T-helper 9 cell (primary cell): Measurements from ENCODE around the gene SYCP2.
"Not testable (repeated sequence)": the region's sequence is repeated elsewhere in the genome, so short reads cannot be mapped to it uniquely, and the experiment has no call there.

ENCODE experiments used
- DNase-seq: peaks from one replicate; pipeline ENCODE4 v3.0.0-alpha.2; 2020
- total RNA-seq, 2 donors: gene quantifications; one replicate each; lab custom pipeline; 2026; lab: John Stamatoyannopoulos, UW

Gene SYCP2
- total RNA-seq, result 11.6 reads per million in 2 donors

- DNase-seq, result peak; percentile 48
Observed at GRCh38 chr20:59933296-59933848, at the start of gene SYCP2. Gene SYCP2 (minus strand): TSS chr20:59933637. CDS start chr20:59922413, 11,224 bp downstream.

GRCh38 chr20:59983076-59983475 lies 49.6 kb upstream of the SYCP2 start:
- DNase-seq, result no peak

GRCh38 chr20:59977086-59977485 lies 43.6 kb upstream of the SYCP2 start:
- no peak for DNase-seq

GRCh38 chr20:59976156-59976782 lies 42.8 kb upstream of the SYCP2 start:
- DNase-seq, result no peak

GRCh38 chr20:59972037-59972801 lies 38.8 kb upstream of the SYCP2 start:
- DNase-seq, result no peak

- DNase-seq, result no peak
Observed at GRCh38 chr20:59971428-59971827, 38.0 kb upstream of the SYCP2 start.

- no peak for DNase-seq
Observed at GRCh38 chr20:59966428-59966827, 33.0 kb upstream of the SYCP2 start.

- no peak for DNase-seq
Observed at GRCh38 chr20:59962155-59962554, 28.7 kb upstream of the SYCP2 start.

- DNase-seq, result no peak
Observed at GRCh38 chr20:59961423-59961822, 28.0 kb upstream of the SYCP2 start.

- no peak for DNase-seq
Observed at GRCh38 chr20:59958626-59959025, 25.2 kb upstream of the SYCP2 start.

- no peak for DNase-seq
Observed at GRCh38 chr20:59958123-59958522, 24.7 kb upstream of the SYCP2 start, which contains the start of gene CDH26. Gene CDH26 (plus strand): TSS chr20:59958423. CDS start chr20:59958727, 304 bp downstream.

GRCh38 chr20:59957568-59957967 lies 24.1 kb upstream of the SYCP2 start:
- DNase-seq, result not testable (repeated sequence)

GRCh38 chr20:59955131-59955796 lies 21.8 kb upstream of the SYCP2 start:
- DNase-seq, result no peak

- no peak for DNase-seq
Observed at GRCh38 chr20:59954718-59955117, 21.3 kb upstream of the SYCP2 start.

GRCh38 chr20:59949911-59950310 lies 16.5 kb upstream of the SYCP2 start:
- DNase-seq, result no peak

GRCh38 chr20:59948828-59949720 lies 15.6 kb upstream of the SYCP2 start:
- DNase-seq, result peak; percentile 12

GRCh38 chr20:59948212-59948611 lies 14.8 kb upstream of the SYCP2 start:
- DNase-seq, result no peak

GRCh38 chr20:59947376-59947775 lies 13.9 kb upstream of the SYCP2 start:
- DNase-seq, result no peak

GRCh38 chr20:59945731-59946130 lies 12.3 kb upstream of the SYCP2 start:
- DNase-seq, result no peak

- DNase-seq, result no peak
Observed at GRCh38 chr20:59945175-59945574, 11.7 kb upstream of the SYCP2 start.

GRCh38 chr20:59944726-59945125 lies 11.3 kb upstream of the SYCP2 start:
- DNase-seq, result no peak

- DNase-seq, result no peak
Observed at GRCh38 chr20:59942245-59942644, 8.8 kb upstream of the SYCP2 start.
